ENCODE measurements around the gene ZNFX1.
"Not testable (repeated sequence)": the region's sequence is repeated elsewhere in the genome, so short reads cannot be mapped to it uniquely, and the experiment has no call there.

ZNFX1 gene

GRCh38 chr20:49216991-49217578, 60.8 kb downstream of the ZNFX1 start:
- in situ Hi-C loops (cut with MboI; ENCODE audit: low sequenced_read_pairs) = no loop called here

- in situ Hi-C loops (cut with MboI; ENCODE audit: low sequenced_read_pairs) = no loop called here
Observed at GRCh38 chr20:49215232-49215631, 62.6 kb downstream of the ZNFX1 start.

GRCh38 chr20:49214571-49214970, 63.3 kb downstream of the ZNFX1 start:
- in situ Hi-C loops (cut with MboI; ENCODE audit: low sequenced_read_pairs) = no loop called here

GRCh38 chr20:49210757-49211110, 67.1 kb downstream of the ZNFX1 start:
- in situ Hi-C loops (cut with MboI; ENCODE audit: low sequenced_read_pairs) = no loop called here

- in situ Hi-C loops (cut with MboI; ENCODE audit: low sequenced_read_pairs) = no loop called here
Observed at GRCh38 chr20:49210101-49210756, 67.6 kb downstream of the ZNFX1 start.

- in situ Hi-C loops (cut with MboI; ENCODE audit: low sequenced_read_pairs) = no loop called here
Observed at GRCh38 chr20:49207076-49207475, 70.8 kb downstream of the ZNFX1 start.

- in situ Hi-C loops (cut with MboI; ENCODE audit: low sequenced_read_pairs) = no loop called here
Observed at GRCh38 chr20:49203746-49204145, 74.1 kb downstream of the ZNFX1 start.

- in situ Hi-C loops (cut with MboI; ENCODE audit: low sequenced_read_pairs) = no loop called here
Observed at GRCh38 chr20:49203011-49203410, 74.8 kb downstream of the ZNFX1 start.

GRCh38 chr20:49199729-49200293, 78.0 kb downstream of the ZNFX1 start:
- in situ Hi-C loops (cut with MboI; ENCODE audit: low sequenced_read_pairs) = no loop called here

GRCh38 chr20:49192944-49193518, 84.8 kb downstream of the ZNFX1 start:
- in situ Hi-C loops (cut with MboI; ENCODE audit: low sequenced_read_pairs) = not testable (repeated sequence)
